Right ventricle myocardium inferior (tissue), 1 donor: ENCODE measurements around the gene DCAF11. TPM values are rescaled to one million over a fixed set of nuclear protein-coding genes. Genes with fewer than 3 reads are reported as not detected.

Source experiments
- ATAC-seq: fragments of 200-7000 bp; cut with Tn5 transposase; one replicate; pipeline ENCODE4 v1.9.1; 2020; ENCODE audit warnings: mild to moderate bottlenecking, moderate library complexity
- DNase-seq: peaks from one replicate; pipeline ENCODE4 v3.0.0; 2021; ENCODE audit errors: missing footprints
- intact Hi-C: fragments of 100-400 bp; cut with DNase I; formaldehyde crosslinking; loops from one replicate; pipeline ENCODE4 v1.11.0; 2022
- total RNA-seq: library from RNA; stranded (reverse); fragmentation: NEBNext Ultra II Directional; extraction: Animal tissue kit (Norgen Biotek cat#: 25700); gene quantifications from one replicate; pipeline ENCODE4 v1.2.1, GENCODE V29; 2021
- donor health status: DM: no; HTN: yes; CAD: no; lungs with severe emphysema.

Gene DCAF11
- total RNA-seq, 1 donor from 2014 or later: 84.7 TPM

GRCh38 chr14:24113379-24113800 lies 1.2 kb upstream of the DCAF11 start:
- no peak for DNase-seq
- no peak for ATAC-seq
- intact Hi-C loops: no loop called here

GRCh38 chr14:24113801-24114531 lies 611 bp upstream of the DCAF11 start:
- ATAC-seq: peak; percentile 53
- peak; percentile 89 for DNase-seq
- intact Hi-C loops: loop anchor here (1.0 kb wide), 3 partner anchors 17 to 47 kb away; partner anchors contain the start of genes IRF9 and RNF31

GRCh38 chr14:24115422-24116127 lies 998 bp downstream of the DCAF11 start:
- intact Hi-C loops: loop anchor here (5.0 kb wide), 1 partner anchor 1188 kb away; the partner anchor contains the start of gene PRMT5
- DNase-seq (no peak), ATAC-seq (no peak)

DNA sequence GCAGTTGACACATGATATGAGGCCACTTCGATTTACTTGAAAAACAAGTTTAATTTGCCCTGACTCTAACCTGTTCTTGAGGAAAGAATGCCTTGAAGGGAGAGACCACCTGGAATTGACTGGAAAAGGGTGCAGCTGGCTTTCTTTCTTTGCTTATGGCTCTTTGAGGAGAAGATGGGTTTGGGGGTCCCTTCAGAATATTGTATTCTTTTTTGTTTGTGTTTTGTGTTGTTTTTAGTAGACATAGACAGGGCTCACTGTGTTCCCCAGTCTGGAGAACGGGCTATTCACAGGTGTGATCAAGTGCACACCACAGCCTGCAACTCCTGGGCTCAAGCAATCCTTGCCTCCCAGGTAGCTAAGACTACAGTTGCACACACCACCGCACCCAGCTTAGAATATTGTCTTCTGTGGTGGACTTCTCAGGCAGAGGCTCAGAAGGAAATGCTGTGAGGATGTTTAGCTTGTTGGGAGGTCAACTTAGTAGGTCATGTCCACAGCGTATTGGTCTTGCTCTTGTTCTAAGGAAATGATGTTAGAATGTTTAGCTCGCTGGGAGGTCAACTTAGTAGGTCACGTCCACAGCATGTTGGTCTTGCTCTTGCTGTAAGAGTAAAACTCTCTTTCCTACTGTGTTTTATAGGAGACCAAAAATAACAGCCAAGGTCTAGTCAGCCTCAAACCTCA lies 1.7 kb downstream of the DCAF11 start:
- DNase-seq (no peak), ATAC-seq (no peak)
- intact Hi-C loops: loop anchor here (5.0 kb wide), 1 partner anchor 1189 kb away; the partner anchor contains the start of gene PRMT5

- intact Hi-C loops: loop anchor here (5.0 kb wide), 1 partner anchor 1190 kb away; the partner anchor contains the start of gene PRMT5
- DNase-seq: no peak
- no peak for ATAC-seq
Measured at GRCh38 chr14:24117179-24117578, 2.6 kb downstream of the DCAF11 start.

- intact Hi-C loops: loop anchor here (5.0 kb wide), 1 partner anchor 1192 kb away; the partner anchor contains the start of gene PRMT5
- DNase-seq (no peak), ATAC-seq (no peak)
Measured at GRCh38 chr14:24119691-24120090, 5.1 kb downstream of the DCAF11 start.

- DNase-seq (no peak), ATAC-seq (no peak)
- intact Hi-C loops: no loop called here
Measured at GRCh38 chr14:24121210-24121609, 6.6 kb downstream of the DCAF11 start.

- intact Hi-C loops: no loop called here
- ATAC-seq: no peak
Measured at GRCh38 chr14:24122416-24122815, 7.8 kb downstream of the DCAF11 start.

DNA sequence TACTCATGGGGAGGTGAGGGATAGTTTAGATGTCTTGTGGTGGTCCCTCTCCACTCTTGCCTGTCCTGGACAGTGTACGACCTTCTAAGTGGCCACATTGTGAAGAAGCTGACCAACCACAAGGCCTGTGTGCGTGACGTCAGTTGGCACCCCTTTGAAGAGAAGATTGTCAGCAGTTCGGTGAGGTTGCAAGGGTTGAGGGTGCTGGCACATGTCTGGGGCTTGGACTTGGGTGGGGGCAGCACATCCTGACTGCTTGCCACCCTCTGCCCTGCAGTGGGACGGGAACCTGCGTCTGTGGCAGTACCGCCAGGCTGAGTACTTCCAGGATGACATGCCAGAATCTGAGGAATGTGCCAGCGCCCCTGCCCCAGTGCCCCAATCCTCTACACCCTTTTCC lies 8.3 kb downstream of the DCAF11 start:
- ATAC-seq (peak; percentile 29), DNase-seq (no peak)
- intact Hi-C loops: no loop called here

More at GRCh38 chr14:24122416-24122815, 7.8 kb downstream of the DCAF11 start:
- DNase-seq: no peak

DNA sequence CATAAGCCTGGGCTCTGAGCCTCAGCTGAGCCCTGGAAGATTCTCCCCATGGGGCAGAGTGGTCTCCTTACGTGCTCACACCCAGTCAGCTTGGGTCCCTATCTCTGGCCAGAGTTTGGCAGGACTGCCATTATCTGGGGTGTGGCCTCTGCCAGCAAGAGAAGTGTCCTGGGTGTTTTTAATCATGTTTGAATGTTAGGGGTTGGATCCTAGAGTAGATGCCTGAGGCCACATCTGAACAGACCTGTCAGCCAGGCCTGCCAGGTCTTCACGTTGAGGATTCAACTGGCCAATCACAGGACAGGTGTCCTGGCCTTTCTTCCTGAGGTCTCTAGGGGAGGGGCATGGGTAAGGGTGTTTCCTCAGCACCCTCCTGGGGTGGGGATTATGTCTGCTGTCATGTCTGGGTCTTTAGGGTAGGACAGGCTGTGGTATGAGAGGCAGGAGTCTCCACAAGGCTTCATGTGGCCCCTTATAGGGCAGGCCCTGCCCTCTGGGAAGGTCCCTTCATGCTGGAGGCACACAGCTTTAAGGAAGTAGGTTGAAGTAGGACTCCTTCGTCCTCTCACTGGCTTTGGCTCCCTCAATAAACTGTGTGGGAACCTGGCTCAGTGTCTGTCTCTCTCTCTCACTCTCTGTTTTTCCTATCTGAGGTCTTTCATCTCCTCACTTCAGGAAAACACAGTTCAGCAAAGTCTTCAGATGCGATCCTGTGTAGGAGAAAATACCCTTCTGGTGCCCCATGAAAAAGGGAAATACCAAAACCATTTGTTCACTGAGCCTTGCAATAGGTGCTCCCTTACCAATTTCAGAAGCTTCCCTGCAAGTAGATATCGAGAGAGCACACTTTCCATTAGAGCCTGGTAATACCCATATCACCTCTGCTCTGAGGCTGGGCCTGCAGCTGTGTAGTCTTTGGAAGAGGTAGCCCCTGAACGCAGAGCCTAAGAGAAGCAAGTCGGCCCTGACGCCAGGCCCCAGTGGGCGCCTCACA lies 9.1 kb downstream of the DCAF11 start:
- ATAC-seq (no peak), DNase-seq (no peak)
- intact Hi-C loops: no loop called here

- DNase-seq (no peak), ATAC-seq (no peak)
- intact Hi-C loops: no loop called here
Measured at GRCh38 chr14:24126939-24127338, 12.4 kb downstream of the DCAF11 start.

GRCh38 chr14:24127673-24128072 lies 13.1 kb downstream of the DCAF11 start:
- intact Hi-C loops: no loop called here
- DNase-seq: no peak
- no peak for ATAC-seq

- ATAC-seq (no peak), DNase-seq (no peak)
- intact Hi-C loops: no loop called here
Measured at GRCh38 chr14:24129410-24129998, 14.9 kb downstream of the DCAF11 start.

- intact Hi-C loops: no loop called here
- ATAC-seq (no peak), DNase-seq (no peak)
Measured at GRCh38 chr14:24130380-24130716, 15.8 kb downstream of the DCAF11 start, which contains the start of gene FITM1. TSS of gene FITM1 (plus strand) at chr14:24130659. CDS start at chr14:24131564, 905 bp downstream.

DNA sequence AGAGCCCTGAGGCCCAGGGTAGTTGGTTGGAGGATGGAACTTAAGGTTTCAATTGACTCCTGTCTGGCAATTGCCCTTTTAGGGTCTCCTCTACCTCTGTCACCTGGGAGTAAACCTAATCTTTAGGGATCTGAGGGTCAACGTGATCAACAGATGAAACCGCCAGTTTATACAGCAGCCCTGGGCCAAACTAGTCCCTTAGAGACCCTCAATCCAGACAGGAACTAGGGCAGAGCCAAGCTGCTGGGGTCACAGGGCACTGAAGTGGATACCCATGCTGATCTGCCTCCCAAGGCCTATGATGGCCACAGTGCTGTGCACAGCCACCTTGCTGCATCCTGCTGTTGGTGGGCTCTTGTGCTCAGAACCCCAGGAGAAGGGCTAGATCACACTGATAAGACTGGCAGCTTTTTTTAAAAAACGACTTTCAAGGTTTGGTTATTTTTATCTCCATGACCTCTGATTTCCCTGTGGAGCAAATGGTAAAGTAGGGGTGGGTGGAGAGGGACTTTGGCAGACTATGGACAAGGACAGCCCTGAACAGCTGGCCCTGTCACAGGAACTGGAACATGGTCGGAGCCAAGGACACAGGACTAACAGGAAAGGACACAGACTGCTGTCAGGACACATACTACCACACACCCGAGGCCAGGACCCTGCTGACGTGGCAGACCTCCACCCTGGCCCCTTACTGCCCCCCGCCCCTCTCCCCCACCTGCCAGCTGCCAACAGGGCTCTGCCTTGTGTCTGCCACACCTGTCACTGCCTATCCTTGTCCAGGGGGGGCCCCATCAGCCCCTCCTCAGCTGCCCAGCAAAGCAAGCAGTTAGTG lies 16.4 kb downstream of the DCAF11 start:
- peak; percentile 71 for ATAC-seq
- peak; percentile 85 for DNase-seq
- intact Hi-C loops: loop anchor here (1.0 kb wide), 1 partner anchor 17 kb away; the partner anchor contains the start of genes DCAF11 and NRL

- intact Hi-C loops: loop anchor here (1.0 kb wide), 1 partner anchor 17 kb away; the partner anchor contains the start of genes DCAF11 and NRL
- peak; percentile 28 for ATAC-seq
- no peak for DNase-seq
Measured at GRCh38 chr14:24131549-24131966, 17.0 kb downstream of the DCAF11 start.
